Common myeloid progenitor, CD34-positive (primary cell): Measurements from ENCODE around the gene ADAR.
A peak's percentile ranks its signal among the peaks of the same experiment; 100 is the strongest.

Source experiments
- CTCF ChIA-PET: fragments of 350-600 bp; sonication (Branson Sonifier 250); formaldehyde crosslinking; loops from one replicate; lab custom pipeline; 2021; ENCODE audit warnings: antibody characterized with exemption; lab: Charles Lee
- POLR2A ChIA-PET: fragments of 350-600 bp; sonication (Branson Sonifier 250); formaldehyde crosslinking; loops from one replicate; lab custom pipeline; 2021; ENCODE audit warnings: antibody characterized with exemption; lab: Charles Lee
- DNase-seq, 3 donors: peaks; one replicate each; pipeline versions ENCODE4 v3.0.0 to v3.0.0-alpha.2; 2013
- H3K27ac ChIP-seq, 2 experiments: 1 replicate in 1 of 2; 2 replicates in 1 of 2; pipeline ENCODE4 v1.7.0; 2013; ENCODE audit warnings: inconsistent platforms in 2 of 2, low read length in 2 of 2, mild to moderate bottlenecking in 2 of 2, low read depth in 1 of 2, moderate library complexity in 1 of 2; ENCODE audit not compliant: severe bottlenecking in 2 of 2, insufficient read depth in 1 of 2, poor library complexity in 1 of 2
- H3K27me3 ChIP-seq, 5 experiments: replicated peaks in 2 of 5; 1 replicate in 3 of 5; 2 replicates in 2 of 5; pipeline versions ENCODE4 v1.6.1 to v1.7.0; 2013; ENCODE audit warnings: low read length in 4 of 5, mild to moderate bottlenecking in 2 of 5, moderate library complexity in 2 of 5, inconsistent platforms in 1 of 5; ENCODE audit not compliant: insufficient read depth in 5 of 5, control insufficient read depth in 4 of 5
- H3K36me3 ChIP-seq, 4 experiments: 1 replicate in 2 of 4; 2 replicates in 2 of 4; pipeline versions ENCODE4 v1.6.1 to v1.7.0; 2013; ENCODE audit warnings: low read length in 3 of 4, control low read depth in 1 of 4, mild to moderate bottlenecking in 1 of 4; ENCODE audit not compliant: control insufficient read depth in 4 of 4, insufficient read depth in 4 of 4
- H3K4me1 ChIP-seq, 4 experiments: 1 replicate in 3 of 4; 2 replicates in 1 of 4; pipeline versions ENCODE4 v1.6.1 to v1.7.1; 2013; ENCODE audit warnings: low read length in 3 of 4, mild to moderate bottlenecking in 3 of 4, control low read depth in 1 of 4, inconsistent platforms in 1 of 4, moderate library complexity in 1 of 4; ENCODE audit not compliant: control insufficient read depth in 4 of 4, insufficient read depth in 4 of 4; ENCODE audit errors: control extremely low read depth in 1 of 4
- H3K4me3 ChIP-seq, 7 experiments: 1 replicate in 4 of 7; 2 replicates in 3 of 7; pipeline versions ENCODE4 v1.5.1 to v1.7.0; 2013; ENCODE audit warnings: mild to moderate bottlenecking in 7 of 7, low read length in 6 of 7, moderate library complexity in 6 of 7, inconsistent platforms in 2 of 7, low read depth in 2 of 7, control low read depth in 1 of 7; ENCODE audit not compliant: insufficient read depth in 4 of 7, control insufficient read depth in 1 of 7; ENCODE audit errors: extremely low read depth in 1 of 7
- H3K9me3 ChIP-seq, 5 experiments: 1 replicate in 4 of 5; 2 replicates in 1 of 5; pipeline versions ENCODE4 v1.6.1 to v1.7.1; 2013; ENCODE audit warnings: low read length in 4 of 5, mild to moderate bottlenecking in 2 of 5, inconsistent platforms in 1 of 5, low read depth in 1 of 5, moderate library complexity in 1 of 5; ENCODE audit not compliant: control insufficient read depth in 4 of 5, insufficient read depth in 2 of 5; ENCODE audit errors: control extremely low read depth in 1 of 5
- WGBS: methylation state at CpG from one replicate; pipeline ENCODE4 v1.1.5; 2013; ENCODE audit not compliant: insufficient coverage; 5-methylcytosine and 5-hydroxymethylcytosine counted together

ADAR gene

DNA sequence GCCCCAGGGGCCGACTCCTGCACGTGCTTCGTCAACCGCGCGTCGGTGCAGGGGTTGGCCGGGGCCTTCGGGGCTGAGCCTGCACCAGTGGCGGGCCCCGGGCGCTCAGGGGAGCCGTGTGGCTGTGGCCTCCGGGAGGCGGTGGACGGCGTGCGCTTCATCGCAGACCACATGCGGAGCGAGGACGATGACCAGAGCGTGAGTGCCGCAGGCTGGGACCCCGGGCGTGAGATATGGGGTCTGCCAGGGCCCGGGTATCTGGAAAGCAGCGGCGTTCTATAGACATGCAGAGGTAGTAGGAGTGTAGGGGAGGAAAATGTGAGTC is 36.1 kb downstream of the ADAR start:
- WGBS: 92% methylated on average over 28 of the region's 29 CpGs
- no peak overlapping the region for H3K27ac ChIP-seq
- peaks cover 0 to 9% (median 8%) of the 10 kb centered on the region in 4 experiments for H3K4me1 ChIP-seq
- H3K36me3 ChIP-seq: no peaks in the 10 kb centered on the region
- DNase-seq: no peak
- peaks cover 0 to 29% (median 13%) of the 10 kb centered on the region in 5 experiments for H3K27me3 ChIP-seq
- ChIA-PET POLR2A (no interaction called here), CTCF (no interaction called here)
- H3K9me3 ChIP-seq: no peaks in the 10 kb centered on the region
- H3K4me3 ChIP-seq: no peak overlapping the region

DNA sequence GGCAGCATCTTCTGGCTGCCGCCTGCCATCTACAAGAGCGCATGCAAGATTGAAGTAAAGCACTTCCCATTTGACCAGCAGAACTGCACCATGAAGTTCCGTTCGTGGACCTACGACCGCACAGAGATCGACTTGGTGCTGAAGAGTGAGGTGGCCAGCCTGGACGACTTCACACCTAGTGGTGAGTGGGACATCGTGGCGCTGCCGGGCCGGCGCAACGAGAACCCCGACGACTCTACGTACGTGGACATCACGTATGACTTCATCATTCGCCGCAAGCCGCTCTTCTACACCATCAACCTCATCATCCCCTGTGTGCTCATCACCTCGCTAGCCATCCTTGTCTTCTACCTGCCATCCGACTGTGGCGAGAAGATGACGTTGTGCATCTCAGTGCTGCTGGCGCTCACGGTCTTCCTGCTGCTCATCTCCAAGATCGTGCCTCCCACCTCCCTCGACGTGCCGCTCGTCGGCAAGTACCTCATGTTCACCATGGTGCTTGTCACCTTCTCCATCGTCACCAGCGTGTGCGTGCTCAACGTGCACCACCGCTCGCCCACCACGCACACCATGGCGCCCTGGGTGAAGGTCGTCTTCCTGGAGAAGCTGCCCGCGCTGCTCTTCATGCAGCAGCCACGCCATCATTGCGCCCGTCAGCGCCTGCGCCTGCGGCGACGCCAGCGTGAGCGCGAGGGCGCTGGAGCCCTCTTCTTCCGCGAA is 36.6 kb downstream of the ADAR start:
- WGBS: 96% methylated on average over 59 of the region's 59 CpGs
- Histone ChIP-seq H3K4me1 (peaks cover 0 to 9% (median 8%) of the 10 kb centered on the region in 4 experiments), H3K27ac (no peak overlapping the region), H3K4me3 (no peak overlapping the region), H3K9me3 (no peaks in the 10 kb centered on the region), H3K36me3 (no peaks in the 10 kb centered on the region), H3K27me3 (peaks cover 0 to 33% (median 13%) of the 10 kb centered on the region in 5 experiments)
- DNase-seq: no peak
- POLR2A ChIA-PET: no interaction called here
- CTCF ChIA-PET: no interaction called here

DNA sequence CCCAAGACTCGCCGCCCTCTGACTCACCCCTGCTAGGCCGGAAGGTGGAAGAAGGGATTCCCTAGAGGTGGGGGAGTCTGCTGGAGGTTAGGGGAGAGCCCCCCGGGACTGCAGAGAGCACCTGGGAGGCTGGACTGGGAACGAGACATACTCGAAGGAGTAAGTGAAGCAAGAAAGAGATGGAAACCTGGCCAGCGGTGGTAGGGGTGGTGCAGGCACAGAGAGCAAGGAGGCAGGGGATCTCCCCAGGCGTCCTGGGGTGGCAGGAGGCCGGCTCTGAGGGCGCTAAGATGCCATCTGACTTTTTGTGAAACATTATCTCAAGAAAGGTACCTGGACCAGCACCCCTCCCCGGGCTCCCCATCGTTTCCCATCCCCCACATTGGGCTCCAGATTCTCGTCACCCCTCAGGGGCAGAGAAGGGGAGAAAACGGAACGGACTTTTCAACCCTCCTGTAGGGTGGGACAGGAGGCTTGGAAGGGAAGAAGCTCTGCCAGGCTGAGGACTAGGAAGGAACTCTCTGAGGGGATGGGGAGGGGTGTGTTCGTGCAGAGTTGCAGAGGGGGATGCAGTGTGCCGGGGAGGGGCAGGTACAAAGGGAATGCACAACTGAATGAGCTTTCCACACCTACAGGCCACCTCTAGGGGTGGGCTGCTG is 39.7 kb downstream of the ADAR start:
- 35% methylated on average over 5 of the region's 17 CpGs for WGBS
- Histone ChIP-seq H3K4me1 (peaks cover 0 to 9% (median 8%) of the 10 kb centered on the region in 4 experiments), H3K9me3 (no peaks in the 10 kb centered on the region), H3K27me3 (peaks cover 0 to 40% (median 15%) of the 10 kb centered on the region in 5 experiments), H3K27ac (no peak overlapping the region), H3K4me3 (peak overlapping the region in 4 of 7 experiments; percentile 18 to 63 (median 30)), H3K36me3 (no peaks in the 10 kb centered on the region)
- POLR2A ChIA-PET: interaction anchor here (0.8 kb wide), 1 partner anchor 9 kb away, joined by 3 read pairs; no protein-coding TSS in a partner anchor
- no peak for DNase-seq
- CTCF ChIA-PET: interaction anchor here (0.8 to 1.6 kb wide), 3 partner anchors 9 to 63 kb away, joined by 3 to 9 read pairs (median 3); no protein-coding TSS in a partner anchor

DNA sequence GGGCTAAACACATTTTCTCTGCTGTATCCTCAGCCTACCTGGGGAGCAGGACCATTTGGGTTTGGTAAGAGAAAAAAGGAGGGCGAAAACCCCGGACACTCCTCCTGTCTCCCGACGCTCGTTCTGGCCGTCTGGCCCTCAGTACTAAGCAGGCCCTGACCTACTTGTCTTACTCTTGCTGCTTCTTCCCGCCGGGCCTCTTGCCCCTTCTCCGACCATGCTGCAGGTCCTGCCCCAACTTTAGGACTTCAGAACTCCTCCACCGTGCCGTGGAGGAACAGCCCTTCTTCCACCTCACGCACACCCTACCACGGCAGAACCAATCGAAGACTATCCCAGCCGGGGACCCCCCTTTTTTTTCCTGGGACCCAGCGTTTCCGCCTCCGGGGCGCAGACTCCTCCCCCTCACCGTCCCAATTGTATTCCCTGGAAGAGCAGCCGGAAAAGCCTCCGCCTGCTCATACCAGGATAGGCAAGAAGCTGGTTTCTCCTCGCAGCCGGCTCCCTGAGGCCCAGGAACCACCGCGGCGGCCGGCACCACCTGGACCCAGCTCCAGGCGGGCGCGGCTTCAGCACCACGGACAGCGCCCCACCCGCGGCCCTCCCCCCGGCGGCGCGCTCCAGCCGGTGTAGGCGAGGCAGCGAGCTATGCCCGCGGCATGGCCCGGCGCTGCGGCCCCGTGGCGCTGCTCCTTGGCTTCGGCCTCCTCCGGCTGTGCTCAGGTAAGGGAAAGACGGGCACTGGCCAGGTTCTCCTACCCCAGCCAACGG is 40.4 kb downstream of the ADAR start, which contains the start of gene CHRNB2:
CHRNB2 (plus strand) TSS at position 393 of the 771 bp plus-strand sequence; CDS start at position 660, 267 bp downstream.
- Histone ChIP-seq H3K4me3 (peak within 1 kb of the TSS in 4 of 7 experiments; percentile 23 to 63 (median 30)), H3K27ac (no peak within 1 kb of the TSS), H3K4me1 (peaks cover 0 to 9% (median 8%) of the 10 kb centered on the region in 4 experiments), H3K36me3 (no peaks in the 10 kb centered on the region), H3K9me3 (no peaks in the 10 kb centered on the region), H3K27me3 (peaks cover 0 to 40% (median 15%) of the 10 kb centered on the region in 5 experiments)
- under 1% methylated on average over 45 of the region's 53 CpGs for WGBS
- CTCF ChIA-PET: interaction anchor here (0.8 to 1.6 kb wide), 3 partner anchors 8 to 62 kb away, joined by 3 to 9 read pairs (median 3); no protein-coding TSS in a partner anchor
- POLR2A ChIA-PET: interaction anchor here (0.8 kb wide), 1 partner anchor 10 kb away, joined by 3 read pairs; no protein-coding TSS in a partner anchor
- peak; percentile 31 to 73 (median 70) for DNase-seq

- no peak overlapping the region for H3K4me3 ChIP-seq
- ChIA-PET CTCF (interaction anchor here (1.0 to 1.3 kb wide), 2 partner anchors 10 to 137 kb away, joined by 3 read pairs; no protein-coding TSS in a partner anchor), POLR2A (interaction anchor here (0.8 kb wide), 1 partner anchor 9 kb away, joined by 3 read pairs; no protein-coding TSS in a partner anchor)
- peaks cover 0 to 9% (median 8%) of the 10 kb centered on the region in 4 experiments for H3K4me1 ChIP-seq
- no peak for DNase-seq
- H3K27me3 ChIP-seq: peaks cover 0 to 40% (median 15%) of the 10 kb centered on the region in 5 experiments
- no peaks in the 10 kb centered on the region for H3K9me3 ChIP-seq
- H3K36me3 ChIP-seq: no peaks in the 10 kb centered on the region
- H3K27ac ChIP-seq: no peak overlapping the region
- whole genome bisulfite sequencing: 100% methylated on average over 5 of the region's 6 CpGs
These were observed 42.1 kb downstream of the ADAR start for GRCh38 chr1:154565876-154566275.

GRCh38 chr1:154559466-154560044 is 48.4 kb downstream of the ADAR start:
- WGBS: 0% methylated on average over 10 of the region's 13 CpGs
- Histone ChIP-seq H3K27me3 (no peaks in the 10 kb centered on the region), H3K4me1 (peaks cover 14 to 31% (median 27%) of the 10 kb centered on the region in 4 experiments), H3K4me3 (peak overlapping the region; percentile 48 to 89 (median 74)), H3K27ac (peak overlapping the region; percentile 59 to 84), H3K9me3 (no peaks in the 10 kb centered on the region), H3K36me3 (peaks cover 4 to 18% (median 13%) of the 10 kb centered on the region in 4 experiments)
- DNase-seq: peak; percentile 91 to 95 (median 93)
- CTCF ChIA-PET: interaction anchor here (0.6 to 3.0 kb wide), 33 partner anchors 9 to 520 kb away, joined by 3 to 14 read pairs (median 4); partner anchors contain the start of gene PMVK
- POLR2A ChIA-PET: interaction anchor here (0.7 kb wide), 1 partner anchor 21 kb away, joined by 3 read pairs; no protein-coding TSS in a partner anchor
